Panc1 (cell line): ENCODE results near the gene C1QTNF12. TPM values are rescaled to one million over a fixed set of nuclear protein-coding genes. Genes with fewer than 3 reads are reported as not detected.

Experiments used
- ATAC-seq: fragments of 200-7000 bp; cut with Tn5 transposase; 2 replicates; pipeline ENCODE4 v1.9.1; 2020; ENCODE audit warnings: mild to moderate bottlenecking, moderate library complexity
- BruUV-seq: library from RNA; stranded (reverse); fragments of 400-500 nt; replicated peaks from 2 replicates; lab custom pipeline; 2021; lab: Mats Ljungman, UMichigan
- CTCF ChIA-PET: fragments of 300-600 bp; sonication (Branson Sonifier 250); formaldehyde crosslinking; loops from one replicate; lab custom pipeline; 2022; ENCODE audit warnings: antibody characterized with exemption; lab: Charles Lee
- POLR2A ChIA-PET: fragments of 300-600 bp; sonication (Branson Sonifier 250); formaldehyde crosslinking; loops from one replicate; lab custom pipeline; 2022; ENCODE audit warnings: antibody characterized with exemption; lab: Charles Lee
- DNase-seq: peaks from one replicate; pipeline ENCODE4 v3.0.0-alpha.2; 2010; ENCODE audit warnings: low read depth, low spot score
- H3K27ac ChIP-seq: 2 replicates; pipeline ENCODE4 v1.5.1; 2011; ENCODE audit warnings: mild to moderate bottlenecking, low read length, inconsistent platforms
- H3K27me3 ChIP-seq: fragments of 200-500 bp; sonication (Bioruptor generic); 2 replicates; pipeline ENCODE4 v1.6.0; 2014; ENCODE audit warnings: low read length, inconsistent platforms; ENCODE audit not compliant: control insufficient read depth, insufficient read depth
- H3K36me3 ChIP-seq: fragments of 200-500 bp; sonication (Bioruptor generic); 2 replicates; pipeline ENCODE4 v1.5.1; 2014; ENCODE audit warnings: inconsistent platforms, mild to moderate bottlenecking, low read length, moderate library complexity; ENCODE audit not compliant: control insufficient read depth, insufficient read depth
- H3K4me1 ChIP-seq: 2 replicates; pipeline ENCODE4 v1.5.1; 2011; ENCODE audit warnings: inconsistent platforms, mild to moderate bottlenecking, low read length, moderate library complexity; ENCODE audit not compliant: control insufficient read depth, insufficient read depth
- H3K4me3 ChIP-seq, 2 experiments: 2 replicates each; pipeline ENCODE4 v1.5.1; 2011 to 2012; ENCODE audit warnings: low read depth in 2 of 2, low read length in 2 of 2, mild to moderate bottlenecking in 2 of 2, inconsistent platforms in 1 of 2, moderate library complexity in 1 of 2
- H3K9me3 ChIP-seq: fragments of 200-500 bp; sonication (Bioruptor generic); 2 replicates; pipeline ENCODE4 v1.5.1; 2014; ENCODE audit warnings: low read depth, mild to moderate bottlenecking, inconsistent platforms, low read length, moderate library complexity; ENCODE audit not compliant: control insufficient read depth, insufficient read depth
- POLR2AphosphoS5 ChIP-seq: IDR thresholded peaks from 2 replicates; pipeline ENCODE4 v1.6.1; 2012; ENCODE audit warnings: mild to moderate bottlenecking, low read depth, low read length, moderate library complexity
- REST ChIP-seq, 2 experiments: IDR thresholded peaks; 2 replicates each; pipeline ENCODE4 v1.6.1; 2011 to 2012; ENCODE audit warnings: low read depth in 2 of 2, control low read depth in 1 of 2, low read length in 1 of 2, mild to moderate bottlenecking in 1 of 2, moderate library complexity in 1 of 2; ENCODE audit not compliant: insufficient read depth in 1 of 2
- SIN3A ChIP-seq: IDR thresholded peaks from 2 replicates; pipeline ENCODE4 v1.6.1; 2012; ENCODE audit warnings: low read depth, mild to moderate bottlenecking, low read length, moderate library complexity, borderline replicate concordance; ENCODE audit not compliant: insufficient read depth
- TCF7L2 ChIP-seq: IDR thresholded peaks from 2 replicates; pipeline ENCODE4 v1.6.1; 2011; ENCODE audit warnings: mild to moderate bottlenecking, low read depth, low read length, inconsistent platforms
- in situ Hi-C: cut with HindIII; loops from 2 replicates; pipeline ENCODE4 v1.10.0; 2016; ENCODE audit warnings: low sequenced_read_pairs, low pct_unique_long_range_greater_than_20kb
- intact Hi-C: fragments of 100-400 bp; cut with micrococcal nuclease; formaldehyde crosslinking; loops from one replicate; pipeline ENCODE4 v1.10.0; 2022; ENCODE audit not compliant: unreplicated experiment
- total RNA-seq: library from RNA; stranded (reverse); gene quantifications from one replicate; pipeline ENCODE4 v1.2.1, GENCODE V29; 2021; ENCODE audit not compliant: unreplicated experiment
- TF ChIP-seq, protein P1 (sequence below): fragments of 450-650 bp; IDR thresholded peaks from 2 replicates; pipeline ENCODE4 v1.5.1; 2017; ENCODE audit warnings: mild to moderate bottlenecking

The C1QTNF12 gene
- total RNA-seq, 1 experiment from 2014 or later = 41.4 TPM

- no peaks in the 10 kb centered on the region for H3K9me3 ChIP-seq
- TF ChIP-seq POLR2AphosphoS5 (no peak), TCF7L2 (no peak)
- in situ Hi-C loops = no loop called here
- intact Hi-C loops = no loop called here
- ChIA-PET POLR2A (no interaction called here), CTCF (no interaction called here)
- no peaks in the 10 kb centered on the region for H3K27me3 ChIP-seq
- no TSS peak for BruUV-seq
- H3K27ac ChIP-seq = no peak overlapping the region
- ATAC-seq (no peak), DNase-seq (no peak)
- H3K4me3 ChIP-seq = no peak overlapping the region
- H3K36me3 ChIP-seq = no peaks in the 10 kb centered on the region
- peaks cover 11% of the 10 kb centered on the region for H3K4me1 ChIP-seq
These were observed 42.7 kb downstream of the C1QTNF12 start for GRCh38 chr1:1203561-1204424.

GRCh38 chr1:1202831-1203560 is 43.5 kb downstream of the C1QTNF12 start:
- H3K4me1 ChIP-seq = peaks cover 7% of the 10 kb centered on the region
- no TSS peak for BruUV-seq
- no peaks in the 10 kb centered on the region for H3K9me3 ChIP-seq
- TF ChIP-seq TCF7L2 (no peak), REST (IDR thresholded peaks at IDR 0.05; ENCODE audit: insufficient read depth in 1 of 2, low read depth in 2 of 2, low read length in 1 of 2) (no peak), SIN3A (no peak), POLR2AphosphoS5 (no peak)
- TF ChIP-seq, protein P1, sequence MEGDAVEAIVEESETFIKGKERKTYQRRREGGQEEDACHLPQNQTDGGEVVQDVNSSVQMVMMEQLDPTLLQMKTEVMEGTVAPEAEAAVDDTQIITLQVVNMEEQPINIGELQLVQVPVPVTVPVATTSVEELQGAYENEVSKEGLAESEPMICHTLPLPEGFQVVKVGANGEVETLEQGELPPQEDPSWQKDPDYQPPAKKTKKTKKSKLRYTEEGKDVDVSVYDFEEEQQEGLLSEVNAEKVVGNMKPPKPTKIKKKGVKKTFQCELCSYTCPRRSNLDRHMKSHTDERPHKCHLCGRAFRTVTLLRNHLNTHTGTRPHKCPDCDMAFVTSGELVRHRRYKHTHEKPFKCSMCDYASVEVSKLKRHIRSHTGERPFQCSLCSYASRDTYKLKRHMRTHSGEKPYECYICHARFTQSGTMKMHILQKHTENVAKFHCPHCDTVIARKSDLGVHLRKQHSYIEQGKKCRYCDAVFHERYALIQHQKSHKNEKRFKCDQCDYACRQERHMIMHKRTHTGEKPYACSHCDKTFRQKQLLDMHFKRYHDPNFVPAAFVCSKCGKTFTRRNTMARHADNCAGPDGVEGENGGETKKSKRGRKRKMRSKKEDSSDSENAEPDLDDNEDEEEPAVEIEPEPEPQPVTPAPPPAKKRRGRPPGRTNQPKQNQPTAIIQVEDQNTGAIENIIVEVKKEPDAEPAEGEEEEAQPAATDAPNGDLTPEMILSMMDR = no peak
- H3K4me3 ChIP-seq = no peak overlapping the region
- H3K27ac ChIP-seq = no peak overlapping the region
- intact Hi-C loops = no loop called here
- ChIA-PET CTCF (no interaction called here), POLR2A (no interaction called here)
- DNase-seq (no peak), ATAC-seq (no peak)
- H3K27me3 ChIP-seq = no peaks in the 10 kb centered on the region
- H3K36me3 ChIP-seq = no peaks in the 10 kb centered on the region
- in situ Hi-C loops = no loop called here
